Measurements from ENCODE around the gene KAZN. TPM values are rescaled to one million over a fixed set of nuclear protein-coding genes. Genes with fewer than 3 reads are reported as not detected.

Gene KAZN
- total RNA-seq, 1 donor from 2014 or later = 33.9 TPM

DNA sequence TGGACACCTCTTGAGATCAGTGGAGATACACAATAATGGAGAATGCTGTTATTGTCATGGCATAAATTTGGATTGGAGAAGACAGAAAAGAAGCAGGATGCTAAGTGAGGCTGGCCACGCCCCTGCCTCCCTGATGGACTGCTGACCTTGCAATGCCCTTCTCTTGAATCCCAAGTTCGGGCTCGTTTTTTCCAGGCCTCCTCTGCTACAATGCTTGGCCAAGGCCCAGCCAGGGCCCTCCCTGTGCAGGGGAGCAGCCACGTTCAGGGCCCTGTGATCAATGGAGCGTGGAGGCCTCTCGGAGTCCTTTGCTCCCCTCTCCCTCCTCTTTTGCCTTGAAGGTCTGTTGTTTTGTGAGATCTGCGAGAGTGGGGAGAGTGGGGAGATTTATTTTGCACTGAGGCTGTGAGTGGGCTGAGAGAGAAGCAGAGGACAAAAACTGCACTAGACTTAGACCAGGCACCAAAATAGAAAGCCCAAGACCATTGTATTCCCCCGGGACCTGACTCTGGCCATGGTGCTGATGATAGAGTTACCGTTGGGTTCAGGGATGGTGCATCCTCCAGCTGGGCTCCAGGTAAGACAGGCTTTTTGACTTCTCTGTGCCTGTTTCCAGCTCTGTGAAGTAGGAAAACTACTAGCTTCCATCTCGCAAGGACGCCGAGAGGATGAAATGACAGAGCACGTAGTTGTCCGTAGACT is 268.6 kb downstream of the KAZN start:
- ATAC-seq = no peak

GRCh38 chr1:14869187-14869586 is 270.7 kb downstream of the KAZN start:
- no peak for ATAC-seq

GRCh38 chr1:14871218-14871970 is 272.9 kb downstream of the KAZN start:
- peak; percentile 16 for ATAC-seq

DNA sequence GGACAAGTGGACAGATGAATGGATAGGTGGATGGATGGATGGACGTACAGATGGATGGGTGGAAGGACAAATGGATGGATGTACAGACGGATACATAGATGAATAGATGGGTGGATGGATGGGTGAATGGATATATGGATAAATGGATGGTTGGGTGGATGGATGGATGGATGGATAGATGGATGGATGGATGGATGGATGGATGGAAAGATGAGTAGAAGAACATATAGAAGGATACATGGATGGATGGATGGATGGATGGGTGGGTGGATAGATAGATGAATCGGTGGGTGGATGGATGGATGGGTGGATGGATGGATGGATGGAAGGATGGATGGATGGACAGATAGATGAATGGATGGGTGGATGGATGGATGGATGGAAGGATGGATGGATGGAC is 274.3 kb downstream of the KAZN start:
- no peak for ATAC-seq

- ATAC-seq = no peak
Observed at GRCh38 chr1:14873677-14874076, 275.2 kb downstream of the KAZN start.

DNA sequence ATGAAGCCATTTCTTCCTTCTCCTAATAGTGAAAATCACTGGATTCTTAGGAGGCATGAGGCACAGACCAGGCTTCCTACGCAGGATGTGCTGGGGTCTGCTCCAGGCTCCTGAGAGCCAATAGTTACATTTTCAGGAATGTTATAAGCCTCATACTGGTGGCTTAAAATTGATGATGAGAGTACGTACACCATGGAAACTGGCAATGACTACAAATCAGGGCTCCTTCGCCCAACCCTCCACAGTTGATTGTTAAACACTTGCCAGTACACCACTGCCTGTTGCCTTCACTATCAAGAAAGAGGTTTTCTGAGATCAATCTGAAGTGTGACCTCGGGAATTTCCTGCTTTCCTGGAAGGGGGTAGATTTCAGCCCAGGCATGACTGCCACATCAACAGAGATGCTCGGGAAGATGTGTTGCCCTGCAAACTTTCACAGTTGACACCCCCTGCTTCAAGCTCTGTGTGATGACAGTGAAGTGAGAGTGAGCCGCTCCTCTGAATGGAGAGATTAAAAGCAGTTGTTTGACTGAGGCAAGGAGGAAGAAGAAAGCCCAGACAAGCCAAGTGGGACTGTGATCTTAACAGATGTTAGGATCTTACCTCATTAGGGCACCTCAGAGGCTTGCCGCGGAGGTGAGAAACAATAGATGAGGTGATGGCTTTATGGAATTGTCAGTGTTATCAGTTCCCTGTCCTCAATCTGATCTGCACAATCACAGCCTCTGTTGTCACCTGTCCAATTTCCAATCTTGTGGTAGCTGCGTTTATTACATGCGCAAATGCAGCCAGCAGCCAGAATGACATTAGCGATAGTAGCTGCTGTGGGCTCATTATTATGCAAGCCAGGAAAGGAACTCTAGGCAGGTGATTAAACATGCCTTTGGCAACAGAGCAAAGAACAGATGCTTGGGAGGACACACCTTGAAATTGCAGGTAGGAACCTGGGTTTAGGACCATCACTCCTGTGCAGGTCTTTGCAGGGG is 277.3 kb downstream of the KAZN start:
- ATAC-seq = peak; percentile 64

GRCh38 chr1:14876747-14877146 is 278.3 kb downstream of the KAZN start:
- peak; percentile 62 for ATAC-seq

DNA sequence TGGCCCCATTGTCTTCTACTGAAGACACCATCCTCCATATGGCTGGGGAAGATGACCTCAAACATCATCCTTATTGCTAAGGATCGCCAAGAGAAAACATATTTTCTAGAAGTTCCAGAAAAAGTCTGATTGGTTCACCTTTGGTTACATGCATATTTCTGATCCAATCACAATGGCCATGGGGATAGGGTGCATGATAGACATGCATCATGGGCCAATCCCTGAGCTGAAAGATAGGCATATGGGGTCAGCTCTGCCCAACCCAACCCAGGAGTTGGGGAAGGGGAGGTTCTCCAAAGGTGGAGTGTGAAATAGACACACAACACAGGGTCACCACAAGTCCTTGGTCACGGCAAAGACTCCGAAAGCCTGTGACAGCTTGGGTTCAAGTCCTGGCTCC is 278.7 kb downstream of the KAZN start:
- no peak for ATAC-seq

- ATAC-seq = no peak
Observed at GRCh38 chr1:14878124-14878523, 279.6 kb downstream of the KAZN start.

- no peak for ATAC-seq
Observed at GRCh38 chr1:14878951-14879350, 280.5 kb downstream of the KAZN start.

- ATAC-seq = peak; percentile 91
Observed at GRCh38 chr1:14880456-14881316, 282.2 kb downstream of the KAZN start.

GRCh38 chr1:14881775-14882672 is 283.5 kb downstream of the KAZN start:
- ATAC-seq = peak; percentile 30

GRCh38 chr1:14884614-14885175 is 286.2 kb downstream of the KAZN start:
- no peak for ATAC-seq

GRCh38 chr1:14887044-14887566 is 288.6 kb downstream of the KAZN start:
- ATAC-seq = no peak

DNA sequence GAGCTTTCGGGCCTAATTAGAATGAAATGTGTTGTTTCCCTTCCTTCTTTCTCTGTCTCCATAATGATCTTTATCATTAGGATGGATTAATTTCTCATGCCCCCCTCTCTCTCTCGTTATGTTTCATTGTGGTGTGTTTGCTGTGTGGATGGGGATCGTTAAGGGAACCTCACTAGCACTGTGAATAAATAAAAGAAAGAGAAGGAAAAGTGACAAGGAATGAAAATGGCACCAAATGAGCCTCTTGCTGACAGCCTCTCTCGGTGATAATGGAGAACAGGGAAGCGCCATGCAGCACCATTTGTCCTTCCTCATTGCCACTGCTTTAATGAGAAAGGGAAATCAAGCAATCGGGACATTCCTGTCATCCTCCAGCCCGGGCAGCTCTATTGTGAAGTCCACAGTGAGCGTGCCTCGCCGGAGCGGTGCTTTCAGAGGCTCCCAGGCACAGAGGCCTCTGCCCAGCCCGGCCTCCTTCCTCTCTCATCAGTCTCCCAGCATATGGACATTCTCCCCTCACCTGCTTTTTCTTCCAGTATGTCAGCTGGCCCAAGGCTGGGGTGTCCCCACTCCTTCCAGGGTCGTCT is 289.4 kb downstream of the KAZN start:
- ATAC-seq = no peak

DNA sequence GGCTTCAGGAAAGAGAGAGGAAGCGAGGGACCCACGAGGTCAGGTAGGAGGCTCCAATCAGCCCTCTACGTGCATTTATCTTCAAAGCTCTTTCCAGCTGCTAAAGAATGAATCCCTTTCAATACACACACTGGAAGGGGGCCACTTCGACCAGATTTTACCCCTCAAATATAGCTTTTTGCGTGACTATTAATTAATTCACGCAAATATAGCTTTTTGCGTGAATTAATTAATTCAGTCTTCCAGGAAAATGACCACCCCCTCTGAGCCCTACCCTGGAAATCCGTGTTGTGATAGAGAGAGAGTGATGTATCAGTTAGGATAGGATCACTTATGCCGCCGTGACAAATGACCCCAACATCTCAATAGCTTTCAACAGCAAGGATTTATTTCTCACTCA is 289.9 kb downstream of the KAZN start:
- no peak for ATAC-seq

GRCh38 chr1:14889825-14890440 is 291.4 kb downstream of the KAZN start:
- no peak for ATAC-seq

GRCh38 chr1:14891991-14892390 is 293.5 kb downstream of the KAZN start:
- ATAC-seq = no peak

DNA sequence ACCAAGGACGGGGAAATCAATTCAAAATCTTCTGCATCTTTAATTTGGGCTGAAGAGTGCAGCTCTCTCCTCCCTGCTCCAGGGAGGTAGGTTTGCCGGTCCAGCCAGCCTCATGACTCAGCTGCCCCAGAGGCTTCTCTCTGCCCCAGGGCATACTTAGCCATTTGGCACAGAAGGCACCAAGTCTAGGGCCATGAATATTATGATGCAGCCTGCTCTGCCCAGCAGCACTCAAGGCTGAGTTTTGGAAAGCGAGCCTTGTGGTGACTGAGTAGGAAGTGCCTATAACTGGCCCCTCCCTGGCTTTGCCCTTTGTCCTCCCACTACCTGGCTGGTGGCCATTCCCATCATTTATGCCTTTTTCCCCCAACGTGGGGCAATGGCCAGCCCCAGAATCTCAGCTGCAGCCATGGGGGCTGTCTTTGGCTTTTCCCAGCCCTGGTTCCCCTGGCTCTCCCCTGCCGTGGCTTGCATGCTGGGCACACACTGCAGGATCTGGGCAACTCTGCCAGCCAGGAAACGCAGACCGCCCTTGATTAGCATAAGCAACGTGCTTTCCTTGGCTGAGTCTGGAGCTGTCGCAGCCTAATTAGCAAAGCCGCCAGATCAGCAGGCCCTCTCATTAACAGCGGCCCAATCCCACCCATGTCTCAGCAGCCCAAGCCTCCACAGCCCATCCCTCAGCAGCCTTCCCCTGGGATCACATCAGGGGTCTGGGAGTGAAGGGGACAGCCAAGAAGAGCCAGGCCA is 296.5 kb downstream of the KAZN start:
- peak; percentile 89 for ATAC-seq
